Kidney epithelial cell (primary cell): ENCODE results near the gene SLC6A19. TPM values are rescaled to one million over a fixed set of nuclear protein-coding genes. Genes with fewer than 3 reads are reported as not detected.

Source experiments
- DNase-seq: peaks from one replicate; pipeline ENCODE4 v3.0.0-alpha.2; 2010; ENCODE audit warnings: low read depth
- H3K27me3 ChIP-seq: 2 replicates; pipeline ENCODE4 v1.6.0; 2011; ENCODE audit warnings: low read length; ENCODE audit not compliant: control insufficient read depth, insufficient read depth
- H3K36me3 ChIP-seq: 2 replicates; pipeline ENCODE4 v1.5.1; 2011; ENCODE audit warnings: low read length; ENCODE audit not compliant: control insufficient read depth, insufficient read depth
- H3K4me3 ChIP-seq: 2 replicates; pipeline ENCODE4 v1.5.1; 2011; ENCODE audit warnings: low read depth, mild to moderate bottlenecking, control low read depth, low read length
- CTCF ChIP-seq: IDR thresholded peaks from 2 replicates; pipeline ENCODE4 v1.5.1; 2011; ENCODE audit warnings: mild to moderate bottlenecking, moderate library complexity, low read length, control low read depth, inconsistent platforms; ENCODE audit not compliant: insufficient read depth, poor library complexity, severe bottlenecking
- total RNA-seq: library from RNA; depleted of rRNA; stranded (reverse); fragments of >200 nt; gene quantifications from 2 replicates; pipeline ENCODE4 v1.2.3, GENCODE V29; 2015

SLC6A19 gene
- total RNA-seq, 1 donor from 2014 or later, result not detected

DNA sequence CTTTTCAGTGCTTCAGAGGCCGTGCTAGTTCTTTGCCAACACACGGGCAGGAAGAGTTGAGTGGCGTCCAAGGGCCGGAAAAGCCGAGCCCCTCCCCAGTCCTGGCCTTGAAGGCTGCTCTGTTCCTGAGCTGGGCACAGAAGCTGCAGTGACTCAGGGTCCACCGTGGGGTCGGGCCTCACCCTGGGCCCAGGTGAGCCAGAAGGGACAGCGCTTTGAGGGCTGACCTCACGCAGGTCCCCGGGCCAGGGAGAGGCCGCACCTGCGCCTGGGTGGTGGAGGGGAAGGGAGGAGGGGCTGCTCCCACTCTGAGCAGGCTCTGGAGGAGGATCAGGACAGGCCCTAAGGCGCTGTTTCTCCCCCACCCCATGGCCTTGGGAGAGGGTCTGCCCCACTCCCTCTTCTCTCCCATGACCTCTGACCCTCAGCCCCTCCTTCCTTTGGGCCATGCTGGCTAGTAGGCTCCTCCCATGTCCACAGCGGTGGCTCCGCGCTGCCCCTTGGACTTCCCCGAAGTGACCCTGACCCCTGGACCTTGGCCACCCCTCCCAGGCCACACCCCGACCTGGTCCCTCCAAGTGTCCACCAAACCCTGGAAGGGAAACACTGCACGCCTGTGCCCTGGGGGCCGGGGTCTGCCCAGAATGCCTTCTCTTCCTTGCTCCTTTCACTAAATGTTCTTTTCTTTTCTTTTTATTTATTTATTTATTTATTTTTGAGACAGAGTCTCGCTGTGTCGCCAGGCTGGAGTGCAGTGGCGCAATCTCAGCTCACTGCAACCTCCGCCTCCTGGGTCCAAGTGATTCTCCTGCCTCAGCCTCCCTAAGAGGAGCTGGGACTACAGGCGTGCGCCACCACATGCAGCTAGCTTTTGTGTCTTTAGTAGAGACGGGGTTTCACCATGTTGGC lies 19.7 kb upstream of the SLC6A19 start:
- Histone ChIP-seq H3K36me3 (no peaks in the 10 kb centered on the region), H3K4me3 (no peak overlapping the region), H3K27me3 (peaks cover 17% of the 10 kb centered on the region)
- no peak for TF ChIP-seq CTCF
- no peak for DNase-seq

DNA sequence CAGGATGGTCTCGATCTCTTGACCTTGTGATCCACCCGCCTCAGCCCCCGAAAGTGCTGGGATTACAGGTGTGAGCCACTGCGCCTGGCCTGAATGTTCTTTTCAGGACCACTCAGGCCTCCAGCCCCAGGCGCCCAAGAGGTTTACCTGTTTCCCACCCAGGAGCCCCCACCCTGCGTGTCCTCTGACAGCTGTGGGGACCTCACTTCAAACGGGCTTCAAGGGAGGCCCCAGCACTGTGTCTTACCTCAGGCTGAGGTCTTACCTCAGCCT lies 19.1 kb upstream of the SLC6A19 start:
- H3K27me3 ChIP-seq, result peaks cover 17% of the 10 kb centered on the region
- H3K4me3 ChIP-seq, result no peak overlapping the region
- H3K36me3 ChIP-seq, result no peaks in the 10 kb centered on the region
- no peak for DNase-seq
- no peak for TF ChIP-seq CTCF

- no peak for TF ChIP-seq CTCF
- H3K27me3 ChIP-seq, result peaks cover 17% of the 10 kb centered on the region
- DNase-seq, result no peak
- H3K36me3 ChIP-seq, result no peaks in the 10 kb centered on the region
- H3K4me3 ChIP-seq, result no peak overlapping the region
Observed at GRCh38 chr5:1182633-1183423, 18.6 kb upstream of the SLC6A19 start.

DNA sequence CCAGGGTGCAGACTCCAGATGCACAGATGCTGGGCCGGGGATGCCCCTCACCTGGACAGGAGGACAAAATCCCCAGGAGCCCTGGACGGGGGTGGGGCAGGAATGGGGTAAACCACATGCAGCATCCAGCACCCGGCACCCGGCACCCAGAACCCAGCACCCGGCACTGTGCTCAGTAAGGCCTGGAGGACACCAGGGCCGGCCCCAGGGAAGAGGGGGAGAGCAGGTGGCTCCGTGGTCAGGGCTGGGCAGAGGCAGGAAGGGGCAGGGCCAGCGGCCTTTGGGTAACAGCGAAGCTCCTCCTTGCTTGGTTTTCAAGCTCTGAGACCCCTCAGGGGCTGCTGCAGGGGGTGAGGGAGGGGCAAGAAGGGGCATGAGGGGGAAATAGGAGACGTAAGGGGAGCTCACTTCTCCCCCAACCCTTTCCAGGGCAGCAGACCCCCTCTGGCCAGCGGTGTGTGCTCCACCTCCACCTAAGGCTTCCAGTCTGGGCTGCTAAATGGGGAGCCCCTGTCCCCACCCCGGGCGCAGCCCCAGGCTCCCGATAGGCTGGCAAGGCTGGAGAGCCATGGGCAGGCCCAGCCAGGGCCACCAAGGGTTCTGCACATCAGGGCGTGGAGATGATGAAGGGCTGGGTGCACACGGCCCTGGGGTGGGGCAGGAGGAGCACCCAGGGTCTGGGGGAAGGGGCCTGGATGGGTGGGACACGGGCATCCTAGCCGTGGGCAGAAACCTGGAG lies 17.8 kb upstream of the SLC6A19 start:
- no peak for DNase-seq
- H3K27me3 ChIP-seq, result peaks cover 17% of the 10 kb centered on the region
- TF ChIP-seq CTCF, result no peak
- H3K4me3 ChIP-seq, result no peak overlapping the region
- no peaks in the 10 kb centered on the region for H3K36me3 ChIP-seq

GRCh38 chr5:1184163-1184470 lies 17.3 kb upstream of the SLC6A19 start:
- no peak overlapping the region for H3K4me3 ChIP-seq
- DNase-seq, result no peak
- peaks cover 17% of the 10 kb centered on the region for H3K27me3 ChIP-seq
- no peak for TF ChIP-seq CTCF
- no peaks in the 10 kb centered on the region for H3K36me3 ChIP-seq
